ENCODE measurements around the gene UNC13D. TPM values are rescaled to one million over a fixed set of nuclear protein-coding genes. Genes with fewer than 3 reads are reported as not detected.
A peak's percentile ranks its signal among the peaks of the same experiment; 100 is the strongest.

The UNC13D gene
- total and polyA plus RNA-seq, 9 of the 15 experiments (the other 6 are each of a cell fraction or from before 2014, with no cell fraction given), result 0.86 to 244 (median 69.2) TPM

DNA sequence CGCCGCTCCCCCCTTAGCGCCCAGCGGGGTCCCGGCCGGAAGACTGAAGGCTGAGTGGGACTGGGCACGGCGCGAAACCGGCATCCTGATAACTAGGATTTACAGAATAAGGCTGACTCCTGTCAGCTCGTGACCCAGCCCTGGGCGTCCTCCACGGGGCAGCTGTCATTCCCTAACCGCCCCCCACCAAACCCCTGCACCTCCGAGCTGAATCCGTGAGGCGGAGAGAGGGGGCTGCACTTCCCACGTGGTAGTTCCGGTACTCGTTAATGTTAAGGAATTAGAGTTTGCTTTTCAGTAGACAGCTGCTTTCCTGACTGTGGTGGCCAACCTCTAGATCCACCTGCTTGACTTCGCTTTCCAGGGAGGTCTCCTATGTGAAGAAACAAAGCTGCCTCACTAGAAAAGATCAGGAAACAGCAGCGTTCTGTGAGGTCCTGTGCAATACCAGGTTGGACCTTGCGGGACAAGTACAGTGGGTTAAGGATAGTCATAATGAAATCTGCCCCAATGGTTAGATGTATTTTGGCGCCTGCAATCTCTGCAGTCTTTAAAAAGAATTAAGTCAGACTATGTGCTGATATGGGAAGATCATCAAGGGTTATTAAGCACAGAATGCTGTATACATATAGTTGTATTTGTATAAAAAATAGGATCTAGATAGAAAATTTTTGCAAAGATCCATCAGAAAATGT, 12.0 kb upstream of the UNC13D start (continued):
- peak in 1 of 2 experiments; percentile 64; a peak in 2 of 4 replicates for TF ChIP-seq MAZ (CRISPR knock-in tag; conservative IDR thresholded peaks at IDR 0.05 in 1 of 2, IDR thresholded peaks at IDR 0.05 in 1 of 2)
- TF ChIP-seq, protein P1, sequence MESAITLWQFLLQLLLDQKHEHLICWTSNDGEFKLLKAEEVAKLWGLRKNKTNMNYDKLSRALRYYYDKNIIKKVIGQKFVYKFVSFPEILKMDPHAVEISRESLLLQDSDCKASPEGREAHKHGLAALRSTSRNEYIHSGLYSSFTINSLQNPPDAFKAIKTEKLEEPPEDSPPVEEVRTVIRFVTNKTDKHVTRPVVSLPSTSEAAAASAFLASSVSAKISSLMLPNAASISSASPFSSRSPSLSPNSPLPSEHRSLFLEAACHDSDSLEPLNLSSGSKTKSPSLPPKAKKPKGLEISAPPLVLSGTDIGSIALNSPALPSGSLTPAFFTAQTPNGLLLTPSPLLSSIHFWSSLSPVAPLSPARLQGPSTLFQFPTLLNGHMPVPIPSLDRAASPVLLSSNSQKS (CRISPR knock-in tag; IDR thresholded peaks at IDR 0.05), result no peak
- 0 out of 2 replicates have a peak, but pooled peaks have one; percentile 15 for TF ChIP-seq POLR2A (conservative IDR thresholded peaks at IDR 0.05)
- TF ChIP-seq SIN3A (IDR thresholded peaks at IDR 0.05; ENCODE audit: borderline replicate concordance in 2 of 2, control insufficient read depth in 1 of 2, low read depth in 2 of 2, low read length in 2 of 2), result peak in 1 of 2 experiments; percentile 8; a peak in 1 of 4 replicates
- no peak for TF ChIP-seq XRCC3 (IDR thresholded peaks at IDR 0.05)
- TF ChIP-seq, protein P2, sequence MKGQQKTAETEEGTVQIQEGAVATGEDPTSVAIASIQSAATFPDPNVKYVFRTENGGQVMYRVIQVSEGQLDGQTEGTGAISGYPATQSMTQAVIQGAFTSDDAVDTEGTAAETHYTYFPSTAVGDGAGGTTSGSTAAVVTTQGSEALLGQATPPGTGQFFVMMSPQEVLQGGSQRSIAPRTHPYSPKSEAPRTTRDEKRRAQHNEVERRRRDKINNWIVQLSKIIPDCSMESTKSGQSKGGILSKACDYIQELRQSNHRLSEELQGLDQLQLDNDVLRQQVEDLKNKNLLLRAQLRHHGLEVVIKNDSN (CRISPR knock-in tag; IDR thresholded peaks at IDR 0.05), result peak; percentile 49
- TF ChIP-seq, protein P3, sequence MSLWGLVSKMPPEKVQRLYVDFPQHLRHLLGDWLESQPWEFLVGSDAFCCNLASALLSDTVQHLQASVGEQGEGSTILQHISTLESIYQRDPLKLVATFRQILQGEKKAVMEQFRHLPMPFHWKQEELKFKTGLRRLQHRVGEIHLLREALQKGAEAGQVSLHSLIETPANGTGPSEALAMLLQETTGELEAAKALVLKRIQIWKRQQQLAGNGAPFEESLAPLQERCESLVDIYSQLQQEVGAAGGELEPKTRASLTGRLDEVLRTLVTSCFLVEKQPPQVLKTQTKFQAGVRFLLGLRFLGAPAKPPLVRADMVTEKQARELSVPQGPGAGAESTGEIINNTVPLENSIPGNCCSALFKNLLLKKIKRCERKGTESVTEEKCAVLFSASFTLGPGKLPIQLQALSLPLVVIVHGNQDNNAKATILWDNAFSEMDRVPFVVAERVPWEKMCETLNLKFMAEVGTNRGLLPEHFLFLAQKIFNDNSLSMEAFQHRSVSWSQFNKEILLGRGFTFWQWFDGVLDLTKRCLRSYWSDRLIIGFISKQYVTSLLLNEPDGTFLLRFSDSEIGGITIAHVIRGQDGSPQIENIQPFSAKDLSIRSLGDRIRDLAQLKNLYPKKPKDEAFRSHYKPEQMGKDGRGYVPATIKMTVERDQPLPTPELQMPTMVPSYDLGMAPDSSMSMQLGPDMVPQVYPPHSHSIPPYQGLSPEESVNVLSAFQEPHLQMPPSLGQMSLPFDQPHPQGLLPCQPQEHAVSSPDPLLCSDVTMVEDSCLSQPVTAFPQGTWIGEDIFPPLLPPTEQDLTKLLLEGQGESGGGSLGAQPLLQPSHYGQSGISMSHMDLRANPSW (CRISPR knock-in tag; IDR thresholded peaks at IDR 0.05), result no peak
- TF ChIP-seq CREM (IDR thresholded peaks at IDR 0.05; ENCODE audit: low read depth), result 0 out of 2 replicates have a peak, but pooled peaks have one; percentile 1
- no peak for TF ChIP-seq ZNF311 (CRISPR knock-in tag; IDR thresholded peaks at IDR 0.05)
- TF ChIP-seq, protein P4, sequence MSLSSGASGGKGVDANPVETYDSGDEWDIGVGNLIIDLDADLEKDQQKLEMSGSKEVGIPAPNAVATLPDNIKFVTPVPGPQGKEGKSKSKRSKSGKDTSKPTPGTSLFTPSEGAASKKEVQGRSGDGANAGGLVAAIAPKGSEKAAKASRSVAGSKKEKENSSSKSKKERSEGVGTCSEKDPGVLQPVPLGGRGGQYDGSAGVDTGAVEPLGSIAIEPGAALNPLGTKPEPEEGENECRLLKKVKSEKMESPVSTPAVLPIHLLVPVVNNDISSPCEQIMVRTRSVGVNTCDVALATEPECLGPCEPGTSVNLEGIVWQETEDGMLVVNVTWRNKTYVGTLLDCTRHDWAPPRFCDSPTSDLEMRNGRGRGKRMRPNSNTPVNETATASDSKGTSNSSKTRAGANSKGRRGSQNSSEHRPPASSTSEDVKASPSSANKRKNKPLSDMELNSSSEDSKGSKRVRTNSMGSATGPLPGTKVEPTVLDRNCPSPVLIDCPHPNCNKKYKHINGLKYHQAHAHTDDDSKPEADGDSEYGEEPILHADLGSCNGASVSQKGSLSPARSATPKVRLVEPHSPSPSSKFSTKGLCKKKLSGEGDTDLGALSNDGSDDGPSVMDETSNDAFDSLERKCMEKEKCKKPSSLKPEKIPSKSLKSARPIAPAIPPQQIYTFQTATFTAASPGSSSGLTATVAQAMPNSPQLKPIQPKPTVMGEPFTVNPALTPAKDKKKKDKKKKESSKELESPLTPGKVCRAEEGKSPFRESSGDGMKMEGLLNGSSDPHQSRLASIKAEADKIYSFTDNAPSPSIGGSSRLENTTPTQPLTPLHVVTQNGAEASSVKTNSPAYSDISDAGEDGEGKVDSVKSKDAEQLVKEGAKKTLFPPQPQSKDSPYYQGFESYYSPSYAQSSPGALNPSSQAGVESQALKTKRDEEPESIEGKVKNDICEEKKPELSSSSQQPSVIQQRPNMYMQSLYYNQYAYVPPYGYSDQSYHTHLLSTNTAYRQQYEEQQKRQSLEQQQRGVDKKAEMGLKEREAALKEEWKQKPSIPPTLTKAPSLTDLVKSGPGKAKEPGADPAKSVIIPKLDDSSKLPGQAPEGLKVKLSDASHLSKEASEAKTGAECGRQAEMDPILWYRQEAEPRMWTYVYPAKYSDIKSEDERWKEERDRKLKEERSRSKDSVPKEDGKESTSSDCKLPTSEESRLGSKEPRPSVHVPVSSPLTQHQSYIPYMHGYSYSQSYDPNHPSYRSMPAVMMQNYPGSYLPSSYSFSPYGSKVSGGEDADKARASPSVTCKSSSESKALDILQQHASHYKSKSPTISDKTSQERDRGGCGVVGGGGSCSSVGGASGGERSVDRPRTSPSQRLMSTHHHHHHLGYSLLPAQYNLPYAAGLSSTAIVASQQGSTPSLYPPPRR (CRISPR knock-in tag; IDR thresholded peaks at IDR 0.05; ENCODE audit: borderline replicate concordance), result no peak
- TF ChIP-seq, protein P5, sequence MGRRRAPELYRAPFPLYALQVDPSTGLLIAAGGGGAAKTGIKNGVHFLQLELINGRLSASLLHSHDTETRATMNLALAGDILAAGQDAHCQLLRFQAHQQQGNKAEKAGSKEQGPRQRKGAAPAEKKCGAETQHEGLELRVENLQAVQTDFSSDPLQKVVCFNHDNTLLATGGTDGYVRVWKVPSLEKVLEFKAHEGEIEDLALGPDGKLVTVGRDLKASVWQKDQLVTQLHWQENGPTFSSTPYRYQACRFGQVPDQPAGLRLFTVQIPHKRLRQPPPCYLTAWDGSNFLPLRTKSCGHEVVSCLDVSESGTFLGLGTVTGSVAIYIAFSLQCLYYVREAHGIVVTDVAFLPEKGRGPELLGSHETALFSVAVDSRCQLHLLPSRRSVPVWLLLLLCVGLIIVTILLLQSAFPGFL (CRISPR knock-in tag; IDR thresholded peaks at IDR 0.05), result no peak
